HG03066 (cell line): ENCODE data around the gene EPS8L1.

Experiments used
- ATAC-seq: cut with Tn5 transposase; IDR thresholded peaks from one replicate; pipeline ENCODE4 v1.9.1; 2021; ENCODE audit warnings: low read depth; ENCODE audit not compliant: unreplicated experiment

The EPS8L1 gene

GRCh38 chr19:55079400-55080038, 3.9 kb downstream of the EPS8L1 start:
- ATAC-seq = no peak

- no peak for ATAC-seq
These were observed 4.7 kb downstream of the EPS8L1 start for GRCh38 chr19:55080121-55080967.

- no peak for ATAC-seq
These were observed 5.5 kb downstream of the EPS8L1 start for GRCh38 chr19:55080968-55081769.

GRCh38 chr19:55081770-55082019, 6.0 kb downstream of the EPS8L1 start:
- ATAC-seq = no peak

- no peak for ATAC-seq
These were observed 6.6 kb downstream of the EPS8L1 start for GRCh38 chr19:55082020-55082851.

GRCh38 chr19:55083004-55083850, 7.6 kb downstream of the EPS8L1 start:
- no peak for ATAC-seq

- ATAC-seq = no peak
These were observed 8.7 kb downstream of the EPS8L1 start for GRCh38 chr19:55084416-55084815.

GRCh38 chr19:55085923-55086715, 10.4 kb downstream of the EPS8L1 start:
- ATAC-seq = no peak

GRCh38 chr19:55086730-55087541, 11.3 kb downstream of the EPS8L1 start:
- ATAC-seq = no peak

- ATAC-seq = no peak
These were observed 11.9 kb downstream of the EPS8L1 start for GRCh38 chr19:55087542-55087901.

- no peak for ATAC-seq
These were observed 12.4 kb downstream of the EPS8L1 start for GRCh38 chr19:55088021-55088451.

- no peak for ATAC-seq
These were observed 13.1 kb downstream of the EPS8L1 start for GRCh38 chr19:55088543-55089341.

- no peak for ATAC-seq
These were observed 13.8 kb downstream of the EPS8L1 start for GRCh38 chr19:55089342-55089944.

- no peak for ATAC-seq
These were observed 14.9 kb downstream of the EPS8L1 start for GRCh38 chr19:55090564-55090963.

GRCh38 chr19:55091126-55091910, 15.6 kb downstream of the EPS8L1 start:
- no peak for ATAC-seq

GRCh38 chr19:55091955-55092354, 16.3 kb downstream of the EPS8L1 start:
- ATAC-seq = no peak
